ENCODE measurements around the gene EPB41L1. TPM values are rescaled to one million over a fixed set of nuclear protein-coding genes. Genes with fewer than 3 reads are reported as not detected.
A peak's percentile ranks its signal among the peaks of the same experiment; 100 is the strongest.

EPB41L1 gene
- polyA plus RNA-seq, 1 donor (not counting 4 experiments of a cell fraction or from before 2014, with no cell fraction given) = 1.2 TPM

- Histone ChIP-seq H3K4me1 (ENCODE audit: control insufficient read depth, extremely low read depth, insufficient read depth, low read length) (peaks cover 14% of the 10 kb centered on the region), H3K36me3 (ENCODE audit: control insufficient read depth in 2 of 2, extremely low read depth in 1 of 2, insufficient read depth in 2 of 2, low read length in 2 of 2) (peaks cover 7 to 11% of the 10 kb centered on the region in 2 experiments), H3K9ac (ENCODE audit: control insufficient read depth, extremely low read depth, insufficient read depth, low read length) (no peak overlapping the region), H3K79me2 (ENCODE audit: control insufficient read depth, insufficient read depth, low read length) (peaks cover 59% of the 10 kb centered on the region), H3K9me3 (ENCODE audit: control insufficient read depth, low read depth, low read length) (no peaks in the 10 kb centered on the region), H3K9me1 (ENCODE audit: control insufficient read depth, extremely low read depth, insufficient read depth, low read length) (peaks cover 2% of the 10 kb centered on the region), H3K4me2 (ENCODE audit: control insufficient read depth, extremely low read depth, insufficient read depth, low read depth, low read length) (peak overlapping the region; percentile 20), H3K4me3 (ENCODE audit: control insufficient read depth in 2 of 3, extremely low read depth in 1 of 3, insufficient read depth in 2 of 3, low read depth in 1 of 3, low read length in 3 of 3) (no peak overlapping the region), H3K27ac (ENCODE audit: control insufficient read depth, insufficient read depth, low read length) (no peak overlapping the region), H4K20me1 (ENCODE audit: control insufficient read depth, extremely low read depth, insufficient read depth, low read length) (peaks cover 2% of the 10 kb centered on the region), H2AFZ (ENCODE audit: control insufficient read depth, low read length) (no peak overlapping the region), H3K27me3 (ENCODE audit: control insufficient read depth, extremely low read depth, insufficient read depth, low read length) (no peaks in the 10 kb centered on the region)
- no peak for DNase-seq (ENCODE audit: low read depth, low spot score)
- TF ChIP-seq EZH2 (IDR thresholded peaks at IDR 0.05; ENCODE audit: low read length) (no peak), CTCF (optimal IDR thresholded peaks at IDR 0.05 in 1 of 3, IDR thresholded peaks at IDR 0.05 in 1 of 3, conservative IDR thresholded peaks at IDR 0.05 in 1 of 3; ENCODE audit: extremely low read depth in 1 of 3, insufficient read depth in 2 of 3, low read length in 3 of 3) (no peak)
- dilution Hi-C loops (cut with MboI; ENCODE audit: extremely low pct_ligation_motif_present, low sequenced_read_pairs) = no loop called here
- FAIRE-seq = no peak
Measured at GRCh38 chr20:36238153-36238552, 83.6 kb downstream of the EPB41L1 start.

- Histone ChIP-seq H3K4me2 (ENCODE audit: control insufficient read depth, extremely low read depth, insufficient read depth, low read depth, low read length) (no peak overlapping the region), H3K27me3 (ENCODE audit: control insufficient read depth, extremely low read depth, insufficient read depth, low read length) (no peaks in the 10 kb centered on the region), H3K4me1 (ENCODE audit: control insufficient read depth, extremely low read depth, insufficient read depth, low read length) (peaks cover 14% of the 10 kb centered on the region), H4K20me1 (ENCODE audit: control insufficient read depth, extremely low read depth, insufficient read depth, low read length) (peaks cover 2% of the 10 kb centered on the region), H3K9ac (ENCODE audit: control insufficient read depth, extremely low read depth, insufficient read depth, low read length) (no peak overlapping the region), H3K4me3 (ENCODE audit: control insufficient read depth in 2 of 3, extremely low read depth in 1 of 3, insufficient read depth in 2 of 3, low read depth in 1 of 3, low read length in 3 of 3) (no peak overlapping the region), H3K9me1 (ENCODE audit: control insufficient read depth, extremely low read depth, insufficient read depth, low read length) (peaks cover 2% of the 10 kb centered on the region), H3K27ac (ENCODE audit: control insufficient read depth, insufficient read depth, low read length) (no peak overlapping the region), H3K79me2 (ENCODE audit: control insufficient read depth, insufficient read depth, low read length) (peaks cover 63% of the 10 kb centered on the region), H3K36me3 (ENCODE audit: control insufficient read depth in 2 of 2, extremely low read depth in 1 of 2, insufficient read depth in 2 of 2, low read length in 2 of 2) (peaks cover 9 to 12% of the 10 kb centered on the region in 2 experiments), H2AFZ (ENCODE audit: control insufficient read depth, low read length) (no peak overlapping the region), H3K9me3 (ENCODE audit: control insufficient read depth, low read depth, low read length) (no peaks in the 10 kb centered on the region)
- dilution Hi-C loops (cut with MboI; ENCODE audit: extremely low pct_ligation_motif_present, low sequenced_read_pairs) = no loop called here
- no peak for DNase-seq (ENCODE audit: low read depth, low spot score)
- FAIRE-seq = no peak
- no peak for TF ChIP-seq CTCF (optimal IDR thresholded peaks at IDR 0.05 in 1 of 3, IDR thresholded peaks at IDR 0.05 in 1 of 3, conservative IDR thresholded peaks at IDR 0.05 in 1 of 3; ENCODE audit: extremely low read depth in 1 of 3, insufficient read depth in 2 of 3, low read length in 3 of 3)
- no peak for TF ChIP-seq EZH2 (IDR thresholded peaks at IDR 0.05; ENCODE audit: low read length)
Measured at GRCh38 chr20:36238760-36239159, 84.2 kb downstream of the EPB41L1 start.
